Measurements from ENCODE around the gene MRM3. TPM values are rescaled to one million over a fixed set of nuclear protein-coding genes. Genes with fewer than 3 reads are reported as not detected.
A peak's percentile ranks its signal among the peaks of the same experiment; 100 is the strongest.

MRM3 gene
- total and polyA plus RNA-seq, 12 donors, result 11.6 to 23.7 (median 20.4) TPM

- Histone ChIP-seq H3K4me3 (no peak overlapping the region), H3K27ac (no peak overlapping the region), H3K36me3 (peaks cover 0 to 3% (median 0%) of the 10 kb centered on the region in 9 donors), H3K27me3 (peaks cover 0 to 5% (median 0%) of the 10 kb centered on the region in 7 donors), H3K4me1 (peaks cover 0 to 5% (median 3%) of the 10 kb centered on the region in 9 donors), H3K9me3 (no peaks in the 10 kb centered on the region)
- 83 to 86% methylated on average over 33 of the region's 33 CpGs for WGBS, 2 donors
- no peak for TF ChIP-seq CTCF (IDR thresholded peaks at IDR 0.05)
- DNase-seq, result no peak
- intact Hi-C loops (cut with DNase I), result loop anchor here in 3 of 10 donors (10.0 kb wide), 2 partner anchors 47 to 73 kb away; no protein-coding TSS in a partner anchor
- peak in 4 of 8 donors; percentile 13 to 65 (median 20) for ATAC-seq
Measured at GRCh38 chr17:841313-841712, 59.2 kb downstream of the MRM3 start.

Other genes with a start within 250 kb of the MRM3 start
- 10 to 100 TPM; 26.8 to 51.4 (median 41.3) TPM for gene VPS53, start 67.5 kb upstream of the MRM3 start, total RNA-seq
- 10 to 100 TPM in 1 of 2 donors, 1 to 10 TPM in 1; 5.6 to 11.0 TPM for gene VPS53, start 67.5 kb upstream of the MRM3 start, polyA plus RNA-seq
- 1 to 10 TPM; 1.3 to 4.5 (median 2.6) TPM for gene TLCD3A, start 49.8 kb upstream of the MRM3 start, total RNA-seq
- 1 to 10 TPM; 1.1 to 3.0 TPM for gene TLCD3A, start 49.8 kb upstream of the MRM3 start, polyA plus RNA-seq
- gene GEMIN4, start 30.1 kb upstream of the MRM3 start, total RNA-seq, result 10 to 100 TPM in 8 of 10 donors, 1 to 10 TPM in 2; 9.3 to 14.9 (median 11.3) TPM
- 1 to 10 TPM; 4.8 to 5.0 TPM for gene GEMIN4, start 30.1 kb upstream of the MRM3 start, polyA plus RNA-seq
- 10 to 100 TPM; 23.7 to 47.5 (median 28.2) TPM for gene GLOD4, start 73 bp upstream of the MRM3 start, total RNA-seq
- 10 to 100 TPM; 16.5 to 19.2 TPM for gene GLOD4, start 73 bp upstream of the MRM3 start, polyA plus RNA-seq
- gene NXN, start 197.4 kb downstream of the MRM3 start, total RNA-seq, result 10 to 100 TPM; 11.6 to 24.4 (median 15.9) TPM
- 10 to 100 TPM in 1 of 2 donors, 1 to 10 TPM in 1; 9.9 to 20.8 TPM for gene NXN, start 197.4 kb downstream of the MRM3 start, polyA plus RNA-seq
- gene TIMM22, start 214.8 kb downstream of the MRM3 start, total RNA-seq, result 10 to 100 TPM; 15.0 to 19.8 (median 18.5) TPM
- gene TIMM22, start 214.8 kb downstream of the MRM3 start, polyA plus RNA-seq, result 10 to 100 TPM; 12.5 to 14.8 TPM

Measured in heart right ventricle (tissue), 16 donors.